Calu3 (cell line): ENCODE results near the gene LZTS3. TPM values are rescaled to one million over a fixed set of nuclear protein-coding genes. Genes with fewer than 3 reads are reported as not detected.

Experiments used
- BruUV-seq: library from RNA; stranded (reverse); fragments of 400-500 nt; replicated peaks from 2 replicates; lab custom pipeline; 2021; lab: Mats Ljungman, UMichigan
- CTCF ChIA-PET: fragments of 300-600 bp; sonication (Branson Sonifier 250); formaldehyde crosslinking; loops from one replicate; lab custom pipeline; 2022; ENCODE audit warnings: antibody characterized with exemption; lab: Charles Lee
- DNase-seq: peaks from one replicate; pipeline ENCODE4 v3.0.0; 2022
- H3K27ac Mint-ChIP-seq: one replicate; pipeline ENCODE4 v1.8.0; 2022; ENCODE audit warnings: mixed read lengths; ENCODE audit not compliant: unreplicated experiment
- H3K27me3 Mint-ChIP-seq: one replicate; pipeline ENCODE4 v1.8.0; 2022; ENCODE audit warnings: mixed read lengths; ENCODE audit not compliant: unreplicated experiment
- H3K36me3 Mint-ChIP-seq: one replicate; pipeline ENCODE4 v1.8.0; 2022; ENCODE audit warnings: mild to moderate bottlenecking, moderate library complexity, mixed read lengths; ENCODE audit not compliant: insufficient read depth, unreplicated experiment
- H3K4me1 Mint-ChIP-seq: one replicate; pipeline ENCODE4 v1.8.0; 2022; ENCODE audit warnings: mild to moderate bottlenecking, low read depth, mixed read lengths; ENCODE audit not compliant: unreplicated experiment
- H3K4me3 Mint-ChIP-seq: one replicate; pipeline ENCODE4 v1.8.0; 2022; ENCODE audit warnings: mild to moderate bottlenecking, low read depth, moderate library complexity, mixed read lengths; ENCODE audit not compliant: unreplicated experiment
- H3K9me3 Mint-ChIP-seq: one replicate; pipeline ENCODE4 v1.8.0; 2022; ENCODE audit warnings: low read depth, mixed read lengths; ENCODE audit not compliant: unreplicated experiment
- intact Hi-C: fragments of 100-400 bp; cut with micrococcal nuclease; formaldehyde crosslinking; loops from one replicate; pipeline ENCODE4 v1.10.0; 2022; ENCODE audit not compliant: unreplicated experiment
- total RNA-seq: library from RNA; stranded (reverse); gene quantifications from 2 replicates; pipeline ENCODE4 v1.2.3, GENCODE V29; 2022
- TF ChIP-seq, protein P1 (sequence below): fragments of 200-600 bp; IDR thresholded peaks from one replicate; pipeline ENCODE4 v1.8.0; 2022; ENCODE audit warnings: antibody characterized with exemption; ENCODE audit not compliant: unreplicated experiment

Gene LZTS3
- total RNA-seq, 1 experiment from 2014 or later = 10.4 TPM

DNA sequence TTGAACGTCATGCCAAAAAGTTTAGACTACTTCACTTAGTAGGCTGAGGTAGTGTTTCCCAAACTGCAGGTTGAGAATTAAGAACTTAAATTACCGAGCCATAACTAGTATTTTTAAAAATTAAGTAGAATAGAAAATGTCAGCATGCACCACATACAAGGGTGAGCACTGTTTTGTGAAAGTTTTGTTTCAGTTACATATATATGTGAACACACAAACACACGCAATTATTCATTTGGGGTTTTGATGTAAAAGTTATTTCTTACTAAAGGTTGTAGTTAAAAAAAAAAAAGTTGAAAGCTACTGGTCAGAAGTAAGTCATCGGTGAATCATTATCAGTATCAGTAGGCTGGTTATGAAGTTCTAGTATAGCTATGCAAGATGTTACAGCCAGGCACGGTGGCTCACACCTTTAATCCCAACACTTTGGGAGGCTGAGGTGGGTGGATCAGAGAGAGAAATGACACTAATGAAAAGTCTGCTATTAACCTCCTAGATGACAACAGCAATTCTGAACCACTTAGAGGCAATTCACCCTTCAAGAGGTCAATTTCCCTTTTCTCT lies 37.8 kb downstream of the LZTS3 start:
- intact Hi-C loops = no loop called here
- no TSS peak for BruUV-seq
- H3K27ac Mint-ChIP-seq = no peak overlapping the region
- no peak overlapping the region for H3K4me3 Mint-ChIP-seq
- CTCF ChIA-PET = no interaction called here
- H3K36me3 Mint-ChIP-seq = peaks cover 4% of the 10 kb centered on the region
- H3K9me3 Mint-ChIP-seq = no peaks in the 10 kb centered on the region
- H3K27me3 Mint-ChIP-seq = no peaks in the 10 kb centered on the region
- no peak for DNase-seq
- TF ChIP-seq, protein P1, sequence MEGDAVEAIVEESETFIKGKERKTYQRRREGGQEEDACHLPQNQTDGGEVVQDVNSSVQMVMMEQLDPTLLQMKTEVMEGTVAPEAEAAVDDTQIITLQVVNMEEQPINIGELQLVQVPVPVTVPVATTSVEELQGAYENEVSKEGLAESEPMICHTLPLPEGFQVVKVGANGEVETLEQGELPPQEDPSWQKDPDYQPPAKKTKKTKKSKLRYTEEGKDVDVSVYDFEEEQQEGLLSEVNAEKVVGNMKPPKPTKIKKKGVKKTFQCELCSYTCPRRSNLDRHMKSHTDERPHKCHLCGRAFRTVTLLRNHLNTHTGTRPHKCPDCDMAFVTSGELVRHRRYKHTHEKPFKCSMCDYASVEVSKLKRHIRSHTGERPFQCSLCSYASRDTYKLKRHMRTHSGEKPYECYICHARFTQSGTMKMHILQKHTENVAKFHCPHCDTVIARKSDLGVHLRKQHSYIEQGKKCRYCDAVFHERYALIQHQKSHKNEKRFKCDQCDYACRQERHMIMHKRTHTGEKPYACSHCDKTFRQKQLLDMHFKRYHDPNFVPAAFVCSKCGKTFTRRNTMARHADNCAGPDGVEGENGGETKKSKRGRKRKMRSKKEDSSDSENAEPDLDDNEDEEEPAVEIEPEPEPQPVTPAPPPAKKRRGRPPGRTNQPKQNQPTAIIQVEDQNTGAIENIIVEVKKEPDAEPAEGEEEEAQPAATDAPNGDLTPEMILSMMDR = no peak
- peaks cover 9% of the 10 kb centered on the region for H3K4me1 Mint-ChIP-seq

DNA sequence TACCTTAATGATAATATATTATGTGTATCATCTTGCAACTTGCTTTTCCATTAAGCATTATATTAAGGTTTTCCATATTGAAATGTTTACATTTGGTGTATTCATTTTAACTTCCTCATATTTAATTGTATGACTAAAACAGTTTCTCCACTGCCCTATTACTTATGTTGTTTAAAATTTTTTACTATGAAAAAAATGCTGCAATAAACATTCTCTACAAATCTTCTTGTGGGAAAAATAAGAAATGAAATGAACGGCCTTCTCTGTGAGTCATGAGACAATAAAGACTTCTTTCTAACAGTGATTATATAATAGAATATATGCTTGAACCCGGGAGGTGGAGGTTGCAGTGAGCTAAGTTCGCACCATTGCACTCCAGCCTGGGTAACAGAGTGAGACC lies 39.2 kb downstream of the LZTS3 start:
- TF ChIP-seq, protein P1 = no peak
- Mint-ChIP-seq H3K9me3 (no peaks in the 10 kb centered on the region), H3K27ac (no peak overlapping the region), H3K4me3 (no peak overlapping the region), H3K27me3 (no peaks in the 10 kb centered on the region), H3K4me1 (peaks cover 9% of the 10 kb centered on the region), H3K36me3 (peaks cover 2% of the 10 kb centered on the region)
- CTCF ChIA-PET = no interaction called here
- intact Hi-C loops = no loop called here
- BruUV-seq = no TSS peak
- no peak for DNase-seq

DNA sequence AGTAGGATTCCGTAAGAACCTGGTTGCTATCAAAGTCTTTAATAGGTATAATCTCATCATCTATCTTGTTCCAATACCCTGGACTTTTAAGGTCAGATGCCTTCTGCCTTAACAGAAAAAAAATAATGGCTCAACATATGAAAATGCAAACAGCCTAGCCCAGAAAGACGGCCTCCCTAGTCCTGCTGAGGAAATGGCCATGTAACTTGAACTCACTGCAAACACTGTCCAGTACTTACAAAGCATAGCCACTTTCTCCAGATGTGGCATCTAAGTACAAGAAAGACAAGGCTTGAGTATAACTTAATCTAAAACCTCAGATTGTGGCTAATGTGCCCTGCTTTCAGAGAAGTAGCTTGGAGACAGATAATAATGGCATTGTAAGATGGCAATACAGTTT lies 40.2 kb downstream of the LZTS3 start:
- no TSS peak for BruUV-seq
- intact Hi-C loops = no loop called here
- TF ChIP-seq, protein P1 = no peak
- no peaks in the 10 kb centered on the region for H3K9me3 Mint-ChIP-seq
- H3K4me3 Mint-ChIP-seq = no peak overlapping the region
- H3K4me1 Mint-ChIP-seq = peaks cover 9% of the 10 kb centered on the region
- CTCF ChIA-PET = no interaction called here
- no peaks in the 10 kb centered on the region for H3K27me3 Mint-ChIP-seq
- H3K27ac Mint-ChIP-seq = no peak overlapping the region
- DNase-seq = no peak
- peaks cover 6% of the 10 kb centered on the region for H3K36me3 Mint-ChIP-seq

DNA sequence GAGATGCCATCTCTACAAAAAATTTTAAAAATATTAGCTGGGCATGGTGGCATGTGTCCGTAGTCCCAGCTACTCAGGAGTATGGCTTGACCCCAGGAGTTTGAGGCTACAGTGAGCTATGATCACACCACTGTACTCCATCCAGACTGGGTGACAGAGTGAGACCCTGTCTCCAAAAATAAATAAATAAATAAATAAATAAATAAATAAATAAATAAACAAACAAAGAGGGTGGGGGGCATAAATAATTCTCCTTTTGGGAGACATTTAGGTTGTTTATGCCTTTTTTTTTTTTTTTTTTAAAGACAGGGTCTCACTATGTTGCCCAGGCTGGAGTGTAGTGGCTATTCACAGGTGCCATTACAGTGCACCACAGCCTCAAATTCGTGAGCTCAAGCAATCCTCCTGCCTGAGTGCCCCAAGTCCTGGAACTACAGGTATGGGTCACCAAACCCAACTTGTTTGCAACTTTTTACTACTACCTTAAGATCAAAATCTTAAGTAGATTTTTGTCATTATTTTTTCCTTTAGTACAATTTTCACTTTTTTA lies 43.2 kb downstream of the LZTS3 start:
- no peak for DNase-seq
- BruUV-seq = no TSS peak
- peaks cover 6% of the 10 kb centered on the region for H3K36me3 Mint-ChIP-seq
- H3K4me1 Mint-ChIP-seq = peaks cover 4% of the 10 kb centered on the region
- H3K9me3 Mint-ChIP-seq = no peaks in the 10 kb centered on the region
- CTCF ChIA-PET = no interaction called here
- H3K27me3 Mint-ChIP-seq = no peaks in the 10 kb centered on the region
- H3K4me3 Mint-ChIP-seq = no peak overlapping the region
- intact Hi-C loops = no loop called here
- TF ChIP-seq, protein P1 = no peak
- H3K27ac Mint-ChIP-seq = no peak overlapping the region
